GM23338 (cell line): ENCODE results near the gene STAT6. TPM values are rescaled to one million over a fixed set of nuclear protein-coding genes. Genes with fewer than 3 reads are reported as not detected.

Experiments used
- ATAC-seq: fragments of 200-7000 bp; cut with Tn5 transposase; 3 replicates; pipeline ENCODE4 v1.9.1; 2020
- DNase-seq: peaks from one replicate; pipeline ENCODE4 v3.0.0-alpha.2; 2015; ENCODE audit warnings: low spot score
- H2AFZ ChIP-seq: fragments of 200-600 bp; sonication (generic); 2 replicates; pipeline ENCODE4 v1.8.0; 2016; ENCODE audit warnings: antibody characterized with exemption, mild to moderate bottlenecking, moderate library complexity
- H3F3A ChIP-seq: fragments of 200-600 bp; sonication (generic); replicated peaks from 2 replicates; pipeline ENCODE4 v1.8.0; 2017; ENCODE audit warnings: antibody characterized with exemption, mixed run types, low read depth
- H3K27ac ChIP-seq: fragments of 200-600 bp; sonication (generic); 2 replicates; pipeline ENCODE4 v1.6.1; 2016; ENCODE audit warnings: low read depth
- H3K27me3 ChIP-seq: fragments of 200-600 bp; sonication (generic); 2 replicates; pipeline ENCODE4 v1.8.0; 2016; ENCODE audit warnings: mild to moderate bottlenecking, mixed run types, moderate library complexity; ENCODE audit not compliant: insufficient read depth
- H3K36me3 ChIP-seq: fragments of 200-600 bp; sonication (generic); 2 replicates; pipeline ENCODE4 v1.8.0; 2016; ENCODE audit warnings: mild to moderate bottlenecking; ENCODE audit not compliant: insufficient read depth
- H3K4me1 ChIP-seq: fragments of 200-600 bp; sonication (generic); 2 replicates; pipeline ENCODE4 v1.8.0; 2016; ENCODE audit warnings: mild to moderate bottlenecking, moderate library complexity; ENCODE audit not compliant: insufficient read depth
- H3K4me2 ChIP-seq: fragments of 200-600 bp; sonication (generic); 2 replicates; pipeline ENCODE4 v1.7.1; 2017; ENCODE audit warnings: mixed run types
- H3K4me3 ChIP-seq: fragments of 200-600 bp; sonication (generic); 2 replicates; pipeline ENCODE4 v1.6.1; 2016; ENCODE audit warnings: mixed run types
- H3K79me2 ChIP-seq: fragments of 200-600 bp; sonication (generic); replicated peaks from 2 replicates; pipeline ENCODE4 v1.8.0; 2017; ENCODE audit warnings: mild to moderate bottlenecking; ENCODE audit not compliant: insufficient read depth
- H3K9me2 ChIP-seq: fragments of 200-600 bp; sonication (generic); 2 replicates; pipeline ENCODE4 v1.8.0; 2017; ENCODE audit not compliant: insufficient read depth
- H4K20me1 ChIP-seq: fragments of 200-600 bp; sonication (generic); replicated peaks from 2 replicates; pipeline ENCODE4 v1.8.0; 2017; ENCODE audit warnings: mild to moderate bottlenecking; ENCODE audit not compliant: insufficient read depth
- H3K27ac Mint-ChIP-seq: 2 replicates; pipeline ENCODE4 v1.8.0; 2020; ENCODE audit warnings: inconsistent platforms, mild to moderate bottlenecking, moderate library complexity, mixed read lengths
- H3K27me3 Mint-ChIP-seq: 3 replicates; pipeline ENCODE4 v1.8.0; 2022; ENCODE audit warnings: low read depth, mild to moderate bottlenecking, moderate library complexity, mixed read lengths, inconsistent platforms; ENCODE audit not compliant: insufficient read depth, poor library complexity
- H3K36me3 Mint-ChIP-seq: 3 replicates; pipeline ENCODE4 v1.8.0; 2021; ENCODE audit warnings: low read depth, mild to moderate bottlenecking, inconsistent platforms, moderate library complexity, mixed read lengths
- H3K4me1 Mint-ChIP-seq: 3 replicates; pipeline ENCODE4 v1.8.0; 2020; ENCODE audit warnings: mild to moderate bottlenecking, inconsistent platforms, mixed read lengths
- H3K4me3 Mint-ChIP-seq: 3 replicates; pipeline ENCODE4 v1.8.0; 2021; ENCODE audit warnings: moderate library complexity, mild to moderate bottlenecking, inconsistent platforms, mixed read lengths
- H3K9me3 Mint-ChIP-seq: 3 replicates; pipeline ENCODE4 v1.8.0; 2020; ENCODE audit warnings: moderate library complexity, mild to moderate bottlenecking, inconsistent platforms, mixed read lengths
- CREB1 ChIP-seq: fragments of 250-450 bp; sonication (Bioruptor Pico); IDR thresholded peaks from 2 replicates; pipeline ENCODE4 v1.5.0; 2020; ENCODE audit warnings: low read depth, mild to moderate bottlenecking, moderate library complexity
- EZH2 ChIP-seq: fragments of 200-600 bp; sonication (generic); IDR thresholded peaks from one replicate; pipeline ENCODE4 v1.8.0; 2017; ENCODE audit warnings: antibody characterized with exemption, mild to moderate bottlenecking, low read depth; ENCODE audit not compliant: unreplicated experiment
- EZH2phosphoT487 ChIP-seq: fragments of 200-600 bp; sonication (generic); IDR thresholded peaks from one replicate; pipeline ENCODE4 v1.8.1; 2018; ENCODE audit warnings: antibody characterized with exemption; ENCODE audit not compliant: unreplicated experiment
- JUNB ChIP-seq: IDR thresholded peaks from one replicate; pipeline ENCODE4 v1.6.1; 2016; ENCODE audit warnings: antibody characterized with exemption; ENCODE audit not compliant: unreplicated experiment
- NANOG ChIP-seq: IDR thresholded peaks from 2 replicates; pipeline ENCODE4 v1.6.1; 2016; ENCODE audit warnings: antibody characterized with exemption, borderline replicate concordance
- POLR2AphosphoS5 ChIP-seq: IDR thresholded peaks from 2 replicates; pipeline ENCODE4 v1.6.1; 2016; ENCODE audit warnings: antibody characterized with exemption, low read depth
- STAT1 ChIP-seq: IDR thresholded peaks from one replicate; pipeline ENCODE4 v1.6.1; 2016; ENCODE audit warnings: antibody characterized with exemption; ENCODE audit not compliant: unreplicated experiment
- ZNF114 ChIP-seq: fragments of 250-450 bp; sonication (Bioruptor Pico); IDR thresholded peaks from 2 replicates; pipeline ENCODE4 v1.5.0; 2020; ENCODE audit warnings: mild to moderate bottlenecking, moderate library complexity
- ZNF331 ChIP-seq: fragments of 250-450 bp; sonication (Bioruptor Pico); IDR thresholded peaks from 2 replicates; pipeline ENCODE4 v1.5.0; 2020; ENCODE audit warnings: low read depth, mild to moderate bottlenecking, moderate library complexity
- polyA plus RNA-seq: library from polyadenylated mRNA; unstranded; fragments of >200 nt; fragmentation: Nextera tagmentation; extraction: Ambion mirVana; gene quantifications from 2 replicates; pipeline ENCODE4 v1.2.1, GENCODE V29; 2016
- total RNA-seq: library from RNA; depleted of rRNA; stranded (reverse); fragments of >200 nt; shearing (Covaris generic); gene quantifications from 2 replicates; pipeline ENCODE4 v1.2.3, GENCODE V29; 2014
- TF ChIP-seq, protein P1 (sequence below): IDR thresholded peaks from one replicate; pipeline ENCODE4 v1.6.1; 2018; ENCODE audit warnings: antibody characterized with exemption; ENCODE audit not compliant: unreplicated experiment
- TF ChIP-seq, protein P2 (sequence below): IDR thresholded peaks from 2 replicates; pipeline ENCODE4 v1.6.1; 2016; ENCODE audit warnings: antibody characterized with exemption
- TF ChIP-seq, protein P3 (sequence below), 2 experiments: fragments of 200-600 bp in 1 of 2; sonication (generic) in 1 of 2; conservative IDR thresholded peaks; 2 replicates each; pipeline versions ENCODE4 v1.5.1 to v1.6.1; 2016 to 2017; ENCODE audit warnings: antibody characterized with exemption in 2 of 2, low read depth in 2 of 2, mild to moderate bottlenecking in 2 of 2, moderate library complexity in 1 of 2
- TF ChIP-seq, protein P4 (sequence below): fragments of 250-450 bp; sonication (Bioruptor Pico); IDR thresholded peaks from 2 replicates; pipeline ENCODE4 v1.5.0; 2020; ENCODE audit warnings: mild to moderate bottlenecking, moderate library complexity

The STAT6 gene
- total and polyA plus RNA-seq, 2 experiments from 2014 or later: 14.3 to 28.1 TPM

DNA sequence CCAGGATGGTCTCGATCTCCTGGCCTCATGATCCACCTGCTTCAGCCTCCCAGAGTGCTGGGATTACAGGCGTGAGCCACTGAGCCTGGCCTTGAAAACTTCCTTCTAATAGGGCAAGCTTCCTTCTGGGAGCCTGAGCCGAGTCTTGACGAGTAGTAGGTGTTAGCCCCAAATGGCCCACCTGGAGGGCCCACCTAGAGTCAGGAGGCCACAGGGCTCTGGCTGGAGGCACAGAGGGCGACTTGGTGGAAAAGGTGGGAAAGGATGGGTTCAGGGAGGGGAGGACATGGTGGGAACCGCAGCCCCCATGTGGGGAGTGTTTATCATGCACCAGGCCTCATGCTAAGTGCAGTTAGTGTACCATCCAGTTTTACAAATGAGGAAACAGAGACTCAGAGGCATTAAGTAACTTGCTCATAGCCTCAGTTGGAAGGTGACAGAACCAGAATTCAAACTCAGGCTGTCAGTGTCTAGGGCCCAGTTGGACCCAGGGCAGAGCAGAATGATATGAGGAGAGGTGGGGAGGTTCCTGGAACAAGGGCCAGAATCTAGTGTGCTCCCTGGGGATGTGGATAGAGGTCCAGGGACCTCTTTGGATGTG, 39.3 kb upstream of the STAT6 start:
- Histone ChIP-seq H3F3A (0 out of 2 replicates have a peak, but pooled peaks cover 7% of the 10 kb centered on the region), H3K9me2 (no peaks in the 10 kb centered on the region), H3K4me3 (no peak overlapping the region), H3K27ac (no peak overlapping the region), H3K36me3 (peaks cover 4% of the 10 kb centered on the region), H3K4me1 (no peaks in the 10 kb centered on the region), H4K20me1 (peaks cover 9% of the 10 kb centered on the region), H3K79me2 (no peaks in the 10 kb centered on the region), H3K4me2 (no peak overlapping the region), H3K27me3 (no peaks in the 10 kb centered on the region), H2AFZ (no peak overlapping the region)
- no peak for TF ChIP-seq EZH2
- TF ChIP-seq CREB1 (CRISPR knock-in tag): no peak
- no peak for TF ChIP-seq JUNB
- TF ChIP-seq POLR2AphosphoS5: no peak
- TF ChIP-seq, protein P1, sequence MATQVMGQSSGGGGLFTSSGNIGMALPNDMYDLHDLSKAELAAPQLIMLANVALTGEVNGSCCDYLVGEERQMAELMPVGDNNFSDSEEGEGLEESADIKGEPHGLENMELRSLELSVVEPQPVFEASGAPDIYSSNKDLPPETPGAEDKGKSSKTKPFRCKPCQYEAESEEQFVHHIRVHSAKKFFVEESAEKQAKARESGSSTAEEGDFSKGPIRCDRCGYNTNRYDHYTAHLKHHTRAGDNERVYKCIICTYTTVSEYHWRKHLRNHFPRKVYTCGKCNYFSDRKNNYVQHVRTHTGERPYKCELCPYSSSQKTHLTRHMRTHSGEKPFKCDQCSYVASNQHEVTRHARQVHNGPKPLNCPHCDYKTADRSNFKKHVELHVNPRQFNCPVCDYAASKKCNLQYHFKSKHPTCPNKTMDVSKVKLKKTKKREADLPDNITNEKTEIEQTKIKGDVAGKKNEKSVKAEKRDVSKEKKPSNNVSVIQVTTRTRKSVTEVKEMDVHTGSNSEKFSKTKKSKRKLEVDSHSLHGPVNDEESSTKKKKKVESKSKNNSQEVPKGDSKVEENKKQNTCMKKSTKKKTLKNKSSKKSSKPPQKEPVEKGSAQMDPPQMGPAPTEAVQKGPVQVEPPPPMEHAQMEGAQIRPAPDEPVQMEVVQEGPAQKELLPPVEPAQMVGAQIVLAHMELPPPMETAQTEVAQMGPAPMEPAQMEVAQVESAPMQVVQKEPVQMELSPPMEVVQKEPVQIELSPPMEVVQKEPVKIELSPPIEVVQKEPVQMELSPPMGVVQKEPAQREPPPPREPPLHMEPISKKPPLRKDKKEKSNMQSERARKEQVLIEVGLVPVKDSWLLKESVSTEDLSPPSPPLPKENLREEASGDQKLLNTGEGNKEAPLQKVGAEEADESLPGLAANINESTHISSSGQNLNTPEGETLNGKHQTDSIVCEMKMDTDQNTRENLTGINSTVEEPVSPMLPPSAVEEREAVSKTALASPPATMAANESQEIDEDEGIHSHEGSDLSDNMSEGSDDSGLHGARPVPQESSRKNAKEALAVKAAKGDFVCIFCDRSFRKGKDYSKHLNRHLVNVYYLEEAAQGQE: no peak
- TF ChIP-seq STAT1: no peak
- TF ChIP-seq, protein P2, sequence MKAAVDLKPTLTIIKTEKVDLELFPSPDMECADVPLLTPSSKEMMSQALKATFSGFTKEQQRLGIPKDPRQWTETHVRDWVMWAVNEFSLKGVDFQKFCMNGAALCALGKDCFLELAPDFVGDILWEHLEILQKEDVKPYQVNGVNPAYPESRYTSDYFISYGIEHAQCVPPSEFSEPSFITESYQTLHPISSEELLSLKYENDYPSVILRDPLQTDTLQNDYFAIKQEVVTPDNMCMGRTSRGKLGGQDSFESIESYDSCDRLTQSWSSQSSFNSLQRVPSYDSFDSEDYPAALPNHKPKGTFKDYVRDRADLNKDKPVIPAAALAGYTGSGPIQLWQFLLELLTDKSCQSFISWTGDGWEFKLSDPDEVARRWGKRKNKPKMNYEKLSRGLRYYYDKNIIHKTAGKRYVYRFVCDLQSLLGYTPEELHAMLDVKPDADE: no peak
- no peak for TF ChIP-seq EZH2phosphoT487
- TF ChIP-seq, protein P3, sequence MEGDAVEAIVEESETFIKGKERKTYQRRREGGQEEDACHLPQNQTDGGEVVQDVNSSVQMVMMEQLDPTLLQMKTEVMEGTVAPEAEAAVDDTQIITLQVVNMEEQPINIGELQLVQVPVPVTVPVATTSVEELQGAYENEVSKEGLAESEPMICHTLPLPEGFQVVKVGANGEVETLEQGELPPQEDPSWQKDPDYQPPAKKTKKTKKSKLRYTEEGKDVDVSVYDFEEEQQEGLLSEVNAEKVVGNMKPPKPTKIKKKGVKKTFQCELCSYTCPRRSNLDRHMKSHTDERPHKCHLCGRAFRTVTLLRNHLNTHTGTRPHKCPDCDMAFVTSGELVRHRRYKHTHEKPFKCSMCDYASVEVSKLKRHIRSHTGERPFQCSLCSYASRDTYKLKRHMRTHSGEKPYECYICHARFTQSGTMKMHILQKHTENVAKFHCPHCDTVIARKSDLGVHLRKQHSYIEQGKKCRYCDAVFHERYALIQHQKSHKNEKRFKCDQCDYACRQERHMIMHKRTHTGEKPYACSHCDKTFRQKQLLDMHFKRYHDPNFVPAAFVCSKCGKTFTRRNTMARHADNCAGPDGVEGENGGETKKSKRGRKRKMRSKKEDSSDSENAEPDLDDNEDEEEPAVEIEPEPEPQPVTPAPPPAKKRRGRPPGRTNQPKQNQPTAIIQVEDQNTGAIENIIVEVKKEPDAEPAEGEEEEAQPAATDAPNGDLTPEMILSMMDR (conservative IDR thresholded peaks at IDR 0.05; ENCODE audit: low read depth in 2 of 2): no peak
- TF ChIP-seq, protein P4, sequence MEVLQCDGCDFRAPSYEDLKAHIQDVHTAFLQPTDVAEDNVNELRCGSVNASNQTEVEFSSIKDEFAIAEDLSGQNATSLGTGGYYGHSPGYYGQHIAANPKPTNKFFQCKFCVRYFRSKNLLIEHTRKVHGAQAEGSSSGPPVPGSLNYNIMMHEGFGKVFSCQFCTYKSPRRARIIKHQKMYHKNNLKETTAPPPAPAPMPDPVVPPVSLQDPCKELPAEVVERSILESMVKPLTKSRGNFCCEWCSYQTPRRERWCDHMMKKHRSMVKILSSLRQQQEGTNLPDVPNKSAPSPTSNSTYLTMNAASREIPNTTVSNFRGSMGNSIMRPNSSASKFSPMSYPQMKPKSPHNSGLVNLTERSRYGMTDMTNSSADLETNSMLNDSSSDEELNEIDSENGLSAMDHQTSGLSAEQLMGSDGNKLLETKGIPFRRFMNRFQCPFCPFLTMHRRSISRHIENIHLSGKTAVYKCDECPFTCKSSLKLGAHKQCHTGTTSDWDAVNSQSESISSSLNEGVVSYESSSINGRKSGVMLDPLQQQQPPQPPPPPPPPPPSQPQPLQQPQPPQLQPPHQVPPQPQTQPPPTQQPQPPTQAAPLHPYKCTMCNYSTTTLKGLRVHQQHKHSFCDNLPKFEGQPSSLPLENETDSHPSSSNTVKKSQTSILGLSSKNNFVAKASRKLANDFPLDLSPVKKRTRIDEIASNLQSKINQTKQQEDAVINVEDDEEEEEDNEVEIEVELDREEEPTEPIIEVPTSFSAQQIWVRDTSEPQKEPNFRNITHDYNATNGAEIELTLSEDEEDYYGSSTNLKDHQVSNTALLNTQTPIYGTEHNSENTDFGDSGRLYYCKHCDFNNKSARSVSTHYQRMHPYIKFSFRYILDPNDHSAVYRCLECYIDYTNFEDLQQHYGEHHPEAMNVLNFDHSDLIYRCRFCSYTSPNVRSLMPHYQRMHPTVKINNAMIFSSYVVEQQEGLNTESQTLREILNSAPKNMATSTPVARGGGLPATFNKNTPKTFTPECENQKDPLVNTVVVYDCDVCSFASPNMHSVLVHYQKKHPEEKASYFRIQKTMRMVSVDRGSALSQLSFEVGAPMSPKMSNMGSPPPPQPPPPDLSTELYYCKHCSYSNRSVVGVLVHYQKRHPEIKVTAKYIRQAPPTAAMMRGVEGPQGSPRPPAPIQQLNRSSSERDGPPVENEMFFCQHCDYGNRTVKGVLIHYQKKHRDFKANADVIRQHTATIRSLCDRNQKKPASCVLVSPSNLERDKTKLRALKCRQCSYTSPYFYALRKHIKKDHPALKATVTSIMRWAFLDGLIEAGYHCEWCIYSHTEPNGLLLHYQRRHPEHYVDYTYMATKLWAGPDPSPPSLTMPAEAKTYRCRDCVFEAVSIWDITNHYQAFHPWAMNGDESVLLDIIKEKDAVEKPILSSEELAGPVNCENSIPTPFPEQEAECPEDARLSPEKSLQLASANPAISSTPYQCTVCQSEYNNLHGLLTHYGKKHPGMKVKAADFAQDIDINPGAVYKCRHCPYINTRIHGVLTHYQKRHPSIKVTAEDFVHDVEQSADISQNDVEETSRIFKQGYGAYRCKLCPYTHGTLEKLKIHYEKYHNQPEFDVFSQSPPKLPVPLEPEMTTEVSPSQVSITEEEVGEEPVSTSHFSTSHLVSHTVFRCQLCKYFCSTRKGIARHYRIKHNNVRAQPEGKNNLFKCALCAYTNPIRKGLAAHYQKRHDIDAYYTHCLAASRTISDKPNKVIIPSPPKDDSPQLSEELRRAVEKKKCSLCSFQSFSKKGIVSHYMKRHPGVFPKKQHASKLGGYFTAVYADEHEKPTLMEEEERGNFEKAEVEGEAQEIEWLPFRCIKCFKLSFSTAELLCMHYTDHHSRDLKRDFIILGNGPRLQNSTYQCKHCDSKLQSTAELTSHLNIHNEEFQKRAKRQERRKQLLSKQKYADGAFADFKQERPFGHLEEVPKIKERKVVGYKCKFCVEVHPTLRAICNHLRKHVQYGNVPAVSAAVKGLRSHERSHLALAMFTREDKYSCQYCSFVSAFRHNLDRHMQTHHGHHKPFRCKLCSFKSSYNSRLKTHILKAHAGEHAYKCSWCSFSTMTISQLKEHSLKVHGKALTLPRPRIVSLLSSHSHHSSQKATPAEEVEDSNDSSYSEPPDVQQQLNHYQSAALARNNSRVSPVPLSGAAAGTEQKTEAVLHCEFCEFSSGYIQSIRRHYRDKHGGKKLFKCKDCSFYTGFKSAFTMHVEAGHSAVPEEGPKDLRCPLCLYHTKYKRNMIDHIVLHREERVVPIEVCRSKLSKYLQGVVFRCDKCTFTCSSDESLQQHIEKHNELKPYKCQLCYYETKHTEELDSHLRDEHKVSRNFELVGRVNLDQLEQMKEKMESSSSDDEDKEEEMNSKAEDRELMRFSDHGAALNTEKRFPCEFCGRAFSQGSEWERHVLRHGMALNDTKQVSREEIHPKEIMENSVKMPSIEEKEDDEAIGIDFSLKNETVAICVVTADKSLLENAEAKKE: no peak
- TF ChIP-seq ZNF114 (CRISPR knock-in tag): no peak
- no peak for TF ChIP-seq NANOG
- TF ChIP-seq ZNF331 (CRISPR knock-in tag): no peak
- ATAC-seq (peak; percentile 11; the same call in 1 of the 3 replicates), DNase-seq (no peak)
- Mint-ChIP-seq H3K27me3 (peaks cover 15% of the 10 kb centered on the region), H3K36me3 (peaks cover 85% of the 10 kb centered on the region), H3K27ac (no peak overlapping the region), H3K9me3 (no peaks in the 10 kb centered on the region), H3K4me3 (no peak overlapping the region), H3K4me1 (peaks cover 45% of the 10 kb centered on the region)
